Activated CD8-positive, alpha-beta T cell treated with anti-CD3 and anti-CD28 coated beads for 36 hours (primary cell): ENCODE results near the gene GSTP1. TPM values are rescaled to one million over a fixed set of nuclear protein-coding genes. Genes with fewer than 3 reads are reported as not detected.
"Not testable (repeated sequence)": the region's sequence is repeated elsewhere in the genome, so short reads cannot be mapped to it uniquely, and the experiment has no call there.

Source experiments
- ATAC-seq: fragments of 200-7000 bp; cut with Tn5 transposase; one replicate; pipeline ENCODE4 v1.10.0; 2021; ENCODE audit warnings: mild to moderate bottlenecking, moderate library complexity
- CTCF ChIA-PET: fragments of 350-600 bp; sonication (Branson Sonifier 250); formaldehyde crosslinking; loops from one replicate; lab custom pipeline; 2021; ENCODE audit warnings: antibody characterized with exemption; lab: Charles Lee
- POLR2A ChIA-PET: fragments of 350-600 bp; sonication (Branson Sonifier 250); formaldehyde crosslinking; loops from one replicate; lab custom pipeline; 2021; ENCODE audit warnings: antibody characterized with exemption; lab: Charles Lee
- DNase-seq: peaks from one replicate; pipeline ENCODE4 v3.0.0-alpha.2; 2020
- H3K27ac Mint-ChIP-seq: one replicate; pipeline ENCODE4 v1.8.0; 2021; ENCODE audit warnings: mild to moderate bottlenecking, mixed read lengths
- H3K27me3 Mint-ChIP-seq: one replicate; pipeline ENCODE4 v1.8.0; 2021; ENCODE audit warnings: mixed read lengths
- H3K36me3 Mint-ChIP-seq: one replicate; pipeline ENCODE4 v1.8.0; 2021; ENCODE audit warnings: low read depth, mixed read lengths
- H3K4me1 Mint-ChIP-seq: one replicate; pipeline ENCODE4 v1.8.0; 2021; ENCODE audit warnings: low read depth, mixed read lengths
- H3K4me3 Mint-ChIP-seq: one replicate; pipeline ENCODE4 v1.8.0; 2021; ENCODE audit warnings: mild to moderate bottlenecking, moderate library complexity, mixed read lengths
- H3K9me3 Mint-ChIP-seq: one replicate; pipeline ENCODE4 v1.8.0; 2021; ENCODE audit warnings: mixed read lengths
- intact Hi-C: fragments of 100-400 bp; cut with micrococcal nuclease; formaldehyde crosslinking; loops from one replicate; pipeline ENCODE4 v1.10.0; 2022
- total RNA-seq, 2 experiments: library from RNA; stranded (reverse); gene quantifications; one replicate each; pipeline ENCODE4 v1.2.3, GENCODE V29; 2021
- TF ChIP-seq, protein P1 (sequence below): fragments of 200-600 bp; IDR thresholded peaks from one replicate; pipeline ENCODE4 v1.8.0; 2022; ENCODE audit warnings: antibody characterized with exemption, mild to moderate bottlenecking

Gene GSTP1
- total RNA-seq, 2 experiments from 2014 or later, result 467 to 472 TPM

DNA sequence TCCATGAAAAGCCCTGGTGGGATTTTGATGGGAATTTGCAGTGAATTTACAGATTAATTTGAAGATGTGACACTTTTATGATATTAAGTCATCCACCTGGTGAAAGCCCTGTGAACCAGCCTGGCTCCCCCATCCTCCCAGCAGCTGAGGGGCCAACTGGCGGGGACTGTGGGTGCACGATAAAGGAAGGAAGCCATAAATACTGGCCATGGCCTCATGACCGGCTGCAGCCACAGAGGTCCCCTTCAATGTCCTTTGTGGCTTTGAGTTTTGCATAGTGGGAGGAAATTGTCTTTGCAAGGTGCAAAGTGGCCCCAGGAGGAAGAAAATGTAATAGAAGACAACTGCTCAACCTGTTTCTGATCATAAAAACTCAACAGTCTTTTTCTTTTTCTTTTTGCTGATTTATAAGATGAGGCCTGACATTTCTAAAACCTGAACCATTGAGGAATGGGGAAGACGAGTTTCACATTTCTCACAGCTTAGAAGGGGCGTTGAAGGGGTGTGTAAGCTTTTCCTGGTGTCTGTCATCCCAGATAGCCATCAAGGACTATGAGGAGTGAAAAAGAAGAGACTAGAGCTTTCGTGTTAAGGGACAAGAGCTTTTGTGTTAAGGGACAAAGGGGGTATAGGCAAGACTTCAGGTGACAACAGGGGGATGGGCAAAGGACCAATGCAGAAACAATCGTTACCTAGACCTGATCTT lies 16.9 kb downstream of the GSTP1 start:
- TF ChIP-seq, protein P1, sequence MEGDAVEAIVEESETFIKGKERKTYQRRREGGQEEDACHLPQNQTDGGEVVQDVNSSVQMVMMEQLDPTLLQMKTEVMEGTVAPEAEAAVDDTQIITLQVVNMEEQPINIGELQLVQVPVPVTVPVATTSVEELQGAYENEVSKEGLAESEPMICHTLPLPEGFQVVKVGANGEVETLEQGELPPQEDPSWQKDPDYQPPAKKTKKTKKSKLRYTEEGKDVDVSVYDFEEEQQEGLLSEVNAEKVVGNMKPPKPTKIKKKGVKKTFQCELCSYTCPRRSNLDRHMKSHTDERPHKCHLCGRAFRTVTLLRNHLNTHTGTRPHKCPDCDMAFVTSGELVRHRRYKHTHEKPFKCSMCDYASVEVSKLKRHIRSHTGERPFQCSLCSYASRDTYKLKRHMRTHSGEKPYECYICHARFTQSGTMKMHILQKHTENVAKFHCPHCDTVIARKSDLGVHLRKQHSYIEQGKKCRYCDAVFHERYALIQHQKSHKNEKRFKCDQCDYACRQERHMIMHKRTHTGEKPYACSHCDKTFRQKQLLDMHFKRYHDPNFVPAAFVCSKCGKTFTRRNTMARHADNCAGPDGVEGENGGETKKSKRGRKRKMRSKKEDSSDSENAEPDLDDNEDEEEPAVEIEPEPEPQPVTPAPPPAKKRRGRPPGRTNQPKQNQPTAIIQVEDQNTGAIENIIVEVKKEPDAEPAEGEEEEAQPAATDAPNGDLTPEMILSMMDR, result no peak
- DNase-seq (no peak), ATAC-seq (no peak)
- Mint-ChIP-seq H3K27me3 (peaks cover 16% of the 10 kb centered on the region), H3K27ac (no peak overlapping the region), H3K9me3 (no peaks in the 10 kb centered on the region), H3K4me1 (peaks cover 9% of the 10 kb centered on the region), H3K4me3 (no peak overlapping the region), H3K36me3 (no peaks in the 10 kb centered on the region)
- POLR2A ChIA-PET, result no interaction called here
- intact Hi-C loops, result no loop called here
- CTCF ChIA-PET, result interaction anchor here (1.0 kb wide), 1 partner anchor 137 kb away, joined by 3 read pairs; no protein-coding TSS in a partner anchor

DNA sequence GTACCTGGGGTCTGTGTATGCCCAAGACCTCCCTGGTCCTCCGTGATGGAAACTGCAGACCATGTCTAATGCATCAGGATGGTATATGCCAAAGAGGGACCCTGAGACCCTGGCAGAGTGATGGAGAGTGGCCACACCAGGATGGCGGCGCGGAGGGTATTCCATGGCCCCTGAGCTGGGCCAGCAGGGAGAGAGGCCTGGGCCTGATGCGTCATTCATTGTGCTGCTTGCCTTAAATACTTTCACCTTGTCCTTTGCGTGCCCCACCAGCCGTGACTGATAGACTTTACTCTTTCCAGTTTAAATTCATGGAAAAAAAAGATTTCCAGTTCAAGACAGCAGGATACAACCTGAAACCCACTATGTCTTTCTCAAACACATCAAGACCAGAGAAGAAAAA lies 17.5 kb downstream of the GSTP1 start:
- no peaks in the 10 kb centered on the region for H3K36me3 Mint-ChIP-seq
- H3K9me3 Mint-ChIP-seq, result no peaks in the 10 kb centered on the region
- peaks cover 12% of the 10 kb centered on the region for H3K4me1 Mint-ChIP-seq
- ATAC-seq (no peak), DNase-seq (no peak)
- H3K27ac Mint-ChIP-seq, result no peak overlapping the region
- intact Hi-C loops, result no loop called here
- ChIA-PET POLR2A (interaction anchor here (1.8 kb wide), 1 partner anchor 28 kb away, joined by 7 read pairs; the partner anchor contains the start of gene NUDT8), CTCF (no interaction called here)
- peaks cover 16% of the 10 kb centered on the region for H3K27me3 Mint-ChIP-seq
- no peak overlapping the region for H3K4me3 Mint-ChIP-seq
- TF ChIP-seq, protein P1, result no peak

DNA sequence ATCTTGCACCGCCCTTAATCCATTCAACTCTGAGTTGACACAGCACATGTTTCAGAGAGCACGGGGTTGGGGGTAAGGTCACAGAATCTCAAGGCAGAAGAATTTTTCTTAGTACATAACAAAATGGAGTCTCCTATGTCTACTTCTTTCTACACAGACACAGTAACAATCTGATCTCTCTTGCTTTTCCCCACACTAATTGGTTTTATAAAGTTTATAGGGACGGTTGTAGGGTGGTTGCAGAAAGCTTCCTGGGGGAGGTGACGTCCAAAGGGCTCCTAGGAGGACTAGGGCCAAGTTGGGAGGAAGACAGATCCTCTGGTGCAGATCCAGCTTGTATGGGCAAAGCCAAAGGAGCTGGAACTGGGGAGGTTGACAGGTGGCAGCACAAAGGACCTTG lies 20.5 kb downstream of the GSTP1 start:
- intact Hi-C loops, ATAC-seq, H3K4me3 Mint-ChIP-seq, H3K9me3 Mint-ChIP-seq, DNase-seq, H3K27ac Mint-ChIP-seq: not testable (repeated sequence)
- Mint-ChIP-seq H3K36me3 (peaks cover 13% of the 10 kb centered on the region), H3K27me3 (peaks cover 16% of the 10 kb centered on the region), H3K4me1 (peaks cover 23% of the 10 kb centered on the region)
- POLR2A ChIA-PET, result interaction anchor here (1.1 kb wide), 1 partner anchor 10 kb away, joined by 4 read pairs; no protein-coding TSS in a partner anchor
- CTCF ChIA-PET, result interaction anchor here (1.5 kb wide), 1 partner anchor 25 kb away, joined by 6 read pairs; the partner anchor contains the start of gene NUDT8

DNA sequence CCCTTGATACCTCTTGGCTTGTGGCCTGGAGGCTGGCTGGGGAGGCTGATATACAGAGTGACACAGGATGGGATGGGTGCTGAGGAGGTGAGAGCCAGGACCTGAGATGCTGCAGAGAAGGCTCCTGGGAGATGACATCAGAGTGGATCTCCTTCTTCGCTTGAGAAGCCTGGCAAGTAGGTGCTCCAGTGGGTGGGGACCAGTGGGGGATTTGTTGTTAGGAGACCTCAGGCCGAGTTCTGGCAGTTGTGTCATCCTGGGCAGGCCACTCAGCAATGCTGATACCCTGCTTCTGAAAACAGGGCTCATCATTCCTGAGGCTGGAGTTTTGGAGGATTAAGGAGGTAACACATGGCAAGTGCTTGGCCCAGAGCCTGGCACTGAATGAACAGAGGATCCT lies 21.2 kb downstream of the GSTP1 start:
- Mint-ChIP-seq H3K4me3 (no peak overlapping the region), H3K36me3 (peaks cover 16% of the 10 kb centered on the region), H3K4me1 (peaks cover 23% of the 10 kb centered on the region), H3K27me3 (peaks cover 16% of the 10 kb centered on the region), H3K9me3 (no peaks in the 10 kb centered on the region), H3K27ac (no peak overlapping the region)
- ATAC-seq (no peak), DNase-seq (no peak)
- TF ChIP-seq, protein P1, result no peak
- intact Hi-C loops, result no loop called here
- POLR2A ChIA-PET, result interaction anchor here (0.9 to 1.1 kb wide), 2 partner anchors 10 to 21 kb away, joined by 3 to 4 read pairs; partner anchors contain the start of gene GSTP1
- CTCF ChIA-PET, result interaction anchor here (1.2 to 1.6 kb wide), 3 partner anchors 10 to 214 kb away, joined by 3 to 6 read pairs (median 4); partner anchors contain the start of genes NUDT8 and RAD9A

DNA sequence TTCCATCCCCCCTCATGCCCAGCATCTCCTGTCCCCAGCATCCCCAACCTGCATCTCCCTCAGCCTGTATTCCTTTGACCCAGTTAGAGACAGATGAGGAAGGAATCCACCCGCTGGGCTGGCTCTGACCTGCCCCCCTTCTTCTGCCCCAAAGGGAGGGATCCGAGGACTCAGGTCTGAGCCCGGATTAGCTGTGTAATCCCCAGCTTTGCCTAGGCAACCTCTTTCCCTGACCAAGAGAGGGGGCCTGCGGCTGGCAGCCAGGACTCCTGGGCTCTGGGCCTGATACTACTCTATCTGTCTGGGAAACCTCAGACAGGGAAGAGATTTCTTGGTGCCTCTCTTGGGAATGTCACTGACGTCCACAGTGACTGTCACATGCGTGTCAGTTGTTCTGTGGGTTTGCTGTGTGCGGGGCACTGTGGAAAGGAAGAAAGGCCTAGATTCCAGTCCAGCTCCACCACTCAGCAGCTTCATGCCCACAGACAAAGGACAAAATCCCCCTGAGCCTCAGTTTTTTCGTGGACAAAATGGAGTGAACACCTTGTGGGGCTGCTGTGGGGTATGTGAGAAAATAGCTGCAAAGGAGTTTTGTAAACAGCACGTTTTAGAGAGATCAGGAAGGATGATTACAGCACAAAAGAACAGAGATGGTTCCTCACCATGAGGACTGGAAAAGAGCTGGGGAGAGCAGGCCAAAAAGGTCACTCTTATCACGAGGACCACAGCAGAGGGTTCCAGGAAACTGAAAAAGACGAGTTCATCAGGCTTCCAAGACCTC lies 21.8 kb downstream of the GSTP1 start:
- Mint-ChIP-seq H3K4me1 (peaks cover 18% of the 10 kb centered on the region), H3K27me3 (peaks cover 11% of the 10 kb centered on the region), H3K27ac (peak overlapping the region; percentile 27), H3K4me3 (peak overlapping the region; percentile 52), H3K36me3 (peaks cover 19% of the 10 kb centered on the region), H3K9me3 (no peaks in the 10 kb centered on the region)
- CTCF ChIA-PET, result interaction anchor here (1.2 to 1.6 kb wide), 3 partner anchors 9 to 214 kb away, joined by 3 to 6 read pairs (median 4); partner anchors contain the start of genes NUDT8 and RAD9A
- DNase-seq (no peak), ATAC-seq (no peak)
- POLR2A ChIA-PET, result interaction anchor here (0.9 to 1.1 kb wide), 2 partner anchors 9 to 22 kb away, joined by 3 to 4 read pairs; partner anchors contain the start of gene GSTP1
- intact Hi-C loops, result no loop called here
- TF ChIP-seq, protein P1, result no peak
